GM12892 (cell line): ENCODE measurements around the gene RYK.

ENCODE experiments used
- POLR2A ChIP-seq: IDR thresholded peaks from 2 replicates; pipeline ENCODE4 v1.6.1; 2011; ENCODE audit warnings: low read depth, low read length, control low read depth
- POLR2AphosphoS5 ChIP-seq: IDR thresholded peaks from 2 replicates; pipeline ENCODE4 v1.6.1; 2011; ENCODE audit warnings: low read depth, low read length, control low read depth

DNA sequence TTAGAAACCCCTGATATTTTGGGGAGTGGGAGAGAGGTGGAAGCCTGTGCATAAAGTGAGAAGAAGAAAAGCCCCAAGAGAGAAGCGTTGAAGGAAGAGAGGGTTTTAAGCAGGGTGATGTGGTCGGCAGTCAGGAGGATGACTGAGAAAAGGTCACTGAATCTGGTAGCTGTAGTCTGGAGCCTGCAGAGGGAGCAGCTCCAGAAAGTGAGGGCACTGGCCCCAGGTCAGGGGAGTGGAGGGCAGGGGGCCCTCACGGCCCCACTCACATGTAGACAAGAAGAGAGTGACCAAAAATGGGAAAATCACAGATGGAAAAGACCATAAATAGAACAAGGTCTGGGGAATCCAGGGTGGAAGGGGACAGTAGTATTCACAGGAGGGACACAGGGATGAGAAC is 105.5 kb downstream of the RYK start:
- TF ChIP-seq POLR2AphosphoS5 = no peak
- TF ChIP-seq POLR2A = no peak
